Measurements from ENCODE around the gene CMIP.

- TF ChIP-seq CTCF (IDR thresholded peaks at IDR 0.05) (no peak), POLR2A (IDR thresholded peaks at IDR 0.05; ENCODE audit: low read depth) (no peak)
Observed at GRCh38 chr16:81715358-81716196, 271.0 kb downstream of the CMIP start.

Measured in esophagus muscularis mucosa (tissue), 3 donors.